Measurements from ENCODE around the gene CALHM5.

DNA sequence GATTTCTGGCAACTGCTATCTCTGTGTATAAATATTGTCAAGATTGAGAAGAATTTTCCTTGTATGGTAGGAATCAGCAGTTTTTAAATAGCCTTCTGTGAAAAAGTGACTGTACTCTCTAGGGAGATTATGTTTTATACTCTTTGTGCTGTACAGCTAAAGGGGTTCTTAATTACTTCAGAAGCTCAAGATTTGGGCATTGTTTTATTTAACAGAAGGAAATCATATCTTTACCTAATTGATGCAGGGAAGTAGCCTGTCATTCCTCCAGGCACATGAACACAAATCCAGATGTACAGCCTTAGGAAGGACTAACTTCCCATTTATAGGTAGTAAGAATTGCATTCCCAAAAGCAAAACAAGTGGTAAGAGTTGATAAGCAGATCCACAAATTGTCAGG lies 1.3 kb downstream of the CALHM5 start:
- TF ChIP-seq POLR2AphosphoS5 (IDR thresholded peaks at IDR 0.05; ENCODE audit: low read depth, low read length) (no peak), TAF1 (IDR thresholded peaks at IDR 0.05; ENCODE audit: borderline replicate concordance, insufficient read depth, low read length) (no peak), SIN3A (IDR thresholded peaks at IDR 0.05; ENCODE audit: borderline replicate concordance, insufficient read depth, low read length) (no peak)

All from PFSK-1 (cell line).